ENCODE results near the gene RBL1.
"Not testable (repeated sequence)": the region's sequence is repeated elsewhere in the genome, so short reads cannot be mapped to it uniquely, and the experiment has no call there.

Gene RBL1

DNA sequence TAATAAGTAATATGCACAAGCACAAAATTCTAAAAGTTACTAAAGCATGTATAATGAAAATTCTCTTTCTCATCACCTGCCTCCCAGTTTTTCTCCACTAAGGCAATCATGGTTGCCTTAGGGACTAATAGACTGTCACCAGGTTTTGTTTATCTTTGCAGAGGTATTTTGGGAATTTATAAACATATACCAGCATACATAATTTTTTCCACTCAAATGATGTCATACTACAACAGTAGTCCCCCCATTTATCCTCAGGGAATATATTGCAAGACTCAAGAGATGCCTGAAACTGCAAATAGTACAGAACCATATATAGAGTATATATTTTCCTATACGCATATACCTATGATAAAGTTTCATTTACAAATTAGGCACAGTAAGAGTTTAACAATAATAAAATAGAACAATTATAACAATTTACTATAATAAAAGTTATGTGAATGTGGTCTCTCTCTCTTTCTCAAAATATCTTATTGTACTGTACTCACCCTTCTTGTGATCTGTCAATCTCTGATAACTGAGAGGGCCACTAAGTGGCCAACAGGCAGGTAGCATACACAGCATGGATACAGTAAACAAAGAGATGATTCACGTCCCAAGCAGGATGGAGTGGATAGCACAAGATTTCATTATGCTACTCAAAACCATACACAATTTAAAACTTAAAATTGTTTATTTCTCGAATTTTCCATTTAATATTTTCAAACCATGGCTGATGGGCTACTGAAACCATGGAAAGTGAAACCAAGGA is 19.7 kb downstream of the RBL1 start:
- no peak for DNase-seq

DNA sequence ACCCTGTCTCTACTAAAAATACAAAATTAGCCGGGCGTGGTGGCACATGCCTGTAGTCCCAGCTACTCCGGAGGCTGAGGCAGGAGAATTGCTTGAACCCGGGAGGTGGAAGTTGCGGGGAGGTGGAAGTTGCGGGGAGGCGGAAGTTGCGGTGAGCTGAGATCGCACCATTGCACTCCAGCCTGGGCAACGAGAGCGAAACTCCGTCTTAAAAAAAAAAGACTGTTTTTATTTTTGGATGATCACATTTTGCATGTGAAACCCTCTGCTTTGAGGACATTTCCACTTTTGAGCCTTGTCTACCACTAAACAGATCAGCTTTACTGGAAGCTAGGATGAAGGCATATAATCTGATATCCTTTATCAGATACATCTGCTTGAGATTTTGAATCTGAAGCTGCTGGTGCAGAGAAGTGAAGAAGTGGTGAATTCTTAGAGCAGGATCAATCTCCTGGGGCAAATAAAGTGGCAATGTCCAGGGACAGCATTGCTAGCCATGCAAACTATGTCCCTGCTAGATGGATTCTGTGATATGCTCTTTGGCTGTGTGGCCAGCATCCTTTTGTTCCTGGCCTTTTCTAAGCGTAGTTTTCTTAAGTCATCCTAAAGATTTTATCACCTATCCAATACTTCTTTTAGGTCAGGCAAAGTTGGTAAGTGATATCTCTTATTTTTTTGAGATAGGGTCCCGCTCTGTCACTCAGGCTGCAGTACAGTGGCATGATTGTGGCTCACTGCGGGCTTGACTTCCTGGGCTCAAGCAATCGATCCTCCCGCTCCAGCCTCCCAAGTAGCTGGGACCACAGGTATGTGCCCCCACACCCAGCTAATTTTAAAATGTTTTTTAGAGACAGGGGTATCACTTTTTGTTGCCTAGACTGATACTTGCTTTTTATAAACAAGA is 23.3 kb downstream of the RBL1 start:
- no peak for DNase-seq

DNA sequence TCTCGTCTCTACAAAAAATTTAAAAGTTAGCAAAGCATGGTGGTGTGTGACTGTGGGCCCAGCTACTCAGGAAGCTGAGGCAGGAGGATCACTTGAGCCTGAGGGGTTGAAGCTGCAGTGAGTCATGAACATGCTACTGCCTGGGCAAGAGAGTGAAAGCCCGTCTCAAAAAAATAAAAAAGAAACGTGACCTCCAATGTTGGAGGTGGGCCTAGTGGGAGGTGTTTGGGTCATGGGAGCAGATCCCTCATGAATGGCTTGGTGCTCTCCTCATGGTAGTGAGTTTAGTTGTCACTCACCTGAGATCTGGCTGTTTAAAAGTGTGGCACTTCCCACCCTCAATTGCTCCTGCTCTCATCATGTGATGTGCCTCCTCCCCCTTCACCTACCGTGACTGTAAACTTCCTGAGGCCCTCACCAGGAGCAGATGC is 24.3 kb downstream of the RBL1 start:
- DNase-seq, result no peak

DNA sequence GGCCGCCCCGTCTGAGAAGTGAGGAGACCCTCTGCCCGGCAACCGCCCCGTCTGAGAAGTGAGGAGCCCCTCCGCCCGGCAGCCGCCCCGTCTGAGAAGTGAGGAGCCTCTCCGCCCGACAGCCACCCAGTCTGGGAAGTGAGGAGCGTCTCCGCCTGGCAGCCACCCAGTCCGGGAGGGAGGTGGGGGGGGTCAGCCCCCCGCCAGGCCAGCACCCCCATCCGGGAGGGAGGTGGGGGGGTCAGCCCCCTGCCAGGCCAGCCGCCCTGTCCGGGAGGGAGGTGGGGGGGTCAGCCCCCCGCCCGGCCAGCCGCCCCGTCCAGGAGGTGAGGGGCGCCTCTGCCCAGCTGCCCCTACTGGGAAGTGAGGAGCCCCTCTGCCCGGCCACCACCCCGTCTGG is 26.2 kb downstream of the RBL1 start:
- not testable (repeated sequence) for DNase-seq

DNA sequence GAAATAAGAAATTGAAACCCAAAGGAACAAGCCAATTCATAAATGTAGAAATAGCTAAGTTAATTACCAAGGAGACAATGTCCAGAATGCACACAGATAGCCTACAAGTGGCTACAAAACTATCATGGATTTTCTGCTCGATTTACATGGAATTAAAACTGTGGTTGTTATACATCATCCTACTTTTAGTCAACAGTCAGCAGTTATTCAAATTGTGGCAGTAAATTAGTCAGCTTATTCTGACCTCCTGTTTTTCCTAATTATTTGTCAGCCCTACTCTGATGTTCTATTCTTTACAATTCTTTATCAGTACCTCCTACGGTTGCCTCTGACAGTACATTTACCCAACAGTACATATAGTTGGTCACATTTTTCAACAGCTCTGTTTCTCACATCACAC is 29.6 kb downstream of the RBL1 start:
- no peak for DNase-seq

DNA sequence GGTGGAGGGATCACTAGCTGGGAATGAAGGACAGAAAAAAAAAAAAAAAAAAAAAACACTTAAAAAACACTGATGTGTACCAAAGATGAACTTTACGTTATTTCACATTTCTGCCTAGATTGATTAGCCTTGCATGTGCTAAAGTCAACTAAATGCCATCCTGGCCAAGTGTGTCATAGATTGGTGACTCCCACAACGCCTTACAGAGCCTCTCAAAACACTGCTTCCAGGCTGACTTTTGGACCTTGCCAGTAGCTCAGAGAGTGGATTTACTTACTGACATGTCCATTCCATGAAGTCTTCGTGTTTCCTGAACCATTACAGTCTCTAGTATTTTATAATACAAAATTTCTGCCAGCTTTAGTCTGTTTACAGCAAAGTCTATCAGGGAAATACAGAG is 40.5 kb downstream of the RBL1 start:
- no peak for DNase-seq

DNA sequence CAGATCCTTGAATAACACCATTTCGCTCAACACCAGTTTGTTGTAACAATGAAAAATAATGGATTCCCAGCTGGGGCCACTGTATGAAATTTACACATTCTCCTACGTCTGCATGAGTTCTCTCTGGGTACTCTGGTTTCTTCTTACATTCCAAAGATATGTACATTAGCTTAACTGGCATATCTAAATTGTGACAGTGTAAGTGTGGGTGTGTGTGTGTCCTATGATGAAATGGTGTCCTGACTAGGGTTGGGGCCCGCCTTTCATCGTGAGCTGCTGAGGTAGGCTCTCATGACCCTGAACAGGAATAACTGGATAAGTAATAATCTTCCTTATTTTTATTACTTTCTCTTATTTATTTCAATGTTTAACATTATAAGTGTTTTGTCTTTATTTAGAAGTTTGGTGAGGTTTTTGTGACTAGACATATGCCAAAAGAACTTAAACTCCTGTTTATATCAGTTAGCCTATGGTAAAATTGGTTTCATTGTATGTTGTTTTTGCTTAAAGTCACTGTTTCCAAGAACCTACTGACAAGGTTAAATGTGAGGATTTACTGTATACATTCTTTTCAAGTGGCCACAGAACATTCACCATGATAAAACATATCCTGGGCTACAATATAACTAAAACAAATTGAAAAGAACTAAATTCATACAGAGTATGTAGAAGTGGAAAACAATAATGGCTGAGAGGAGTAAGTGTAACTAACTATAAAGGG is 42.4 kb downstream of the RBL1 start:
- no peak for DNase-seq

DNA sequence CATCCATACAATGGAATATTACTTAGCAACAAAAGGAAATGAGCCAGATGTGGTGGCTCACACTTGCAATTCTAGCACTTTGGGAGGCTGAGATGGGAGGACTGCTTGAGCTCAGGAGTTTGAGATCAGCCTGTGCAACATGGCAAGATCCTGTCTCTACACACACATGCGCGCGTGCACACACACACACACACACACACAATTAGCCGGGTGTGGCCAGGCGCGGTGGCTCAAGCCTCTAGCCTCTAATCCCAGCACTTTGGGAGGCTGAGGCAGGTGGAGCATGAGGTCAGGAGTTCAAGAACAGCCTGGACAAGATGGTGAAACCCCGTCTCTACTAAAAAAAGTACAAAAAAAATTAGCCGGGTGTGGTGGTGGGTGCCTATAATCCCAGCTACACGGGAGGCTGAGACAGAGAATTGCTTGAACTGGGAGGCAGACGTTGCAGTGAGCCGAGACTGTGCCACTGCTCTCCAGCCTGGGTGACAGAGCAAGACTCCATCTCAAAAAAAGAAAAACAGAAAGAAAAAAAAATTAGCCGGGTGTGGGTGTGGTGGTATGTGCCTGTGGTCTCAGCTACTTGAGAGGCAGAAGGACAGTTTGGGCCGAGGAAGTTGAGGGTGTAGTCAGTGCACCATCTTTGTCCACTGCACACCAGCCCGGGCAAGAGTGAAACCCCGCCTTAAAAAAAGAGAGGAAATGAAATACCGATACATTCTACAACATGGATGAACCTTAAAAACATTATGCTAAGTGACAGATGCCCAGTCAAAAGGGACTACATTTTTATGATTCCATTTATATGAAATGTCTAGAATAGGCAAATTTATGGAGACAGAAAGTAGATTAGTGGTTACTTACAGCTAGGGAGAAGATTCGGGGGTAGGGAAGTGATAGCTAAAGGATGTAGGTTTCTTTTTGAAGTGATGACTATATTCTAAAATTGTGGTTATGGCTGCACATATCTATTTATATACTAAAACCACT is 52.5 kb downstream of the RBL1 start:
- no peak for DNase-seq

DNA sequence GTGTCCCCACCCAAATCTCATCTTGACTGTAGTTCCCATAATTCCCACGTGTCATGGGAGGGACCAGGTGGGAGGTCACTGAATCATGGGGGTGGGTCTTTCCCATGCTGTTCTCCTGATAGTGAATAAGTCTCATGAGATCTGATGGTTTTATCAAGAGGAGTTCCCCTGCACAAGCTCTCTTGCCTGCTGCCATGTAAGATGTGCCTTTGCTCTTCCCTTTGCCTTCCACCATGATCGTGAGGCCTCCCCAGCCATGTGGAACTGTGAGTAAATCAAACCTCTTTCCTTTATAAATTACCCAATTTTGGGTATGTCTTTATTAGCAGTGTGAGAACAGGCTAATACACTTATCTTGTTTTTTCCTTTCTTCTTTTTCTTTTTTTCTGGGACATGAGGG is 56.4 kb downstream of the RBL1 start:
- not testable (repeated sequence) for DNase-seq

DNA sequence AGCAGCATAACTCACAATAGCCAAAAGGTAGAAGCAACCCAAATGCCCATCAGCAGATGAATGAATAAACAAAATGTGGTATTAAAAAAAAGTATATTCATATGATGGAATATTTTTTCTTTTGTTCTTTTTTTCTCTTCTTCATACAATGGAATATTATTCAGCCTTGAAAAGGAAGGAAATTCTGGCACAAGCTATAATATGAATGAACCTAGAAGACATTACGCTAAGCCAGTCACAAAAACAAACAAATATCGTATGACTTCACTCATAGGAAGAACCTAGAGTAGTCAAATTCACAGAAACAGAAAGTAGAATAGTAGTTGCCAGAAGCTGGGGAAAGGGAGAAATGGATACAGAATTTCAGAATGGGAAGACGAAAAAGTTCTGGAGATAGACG is 63.7 kb downstream of the RBL1 start:
- DNase-seq, result no peak

DNA sequence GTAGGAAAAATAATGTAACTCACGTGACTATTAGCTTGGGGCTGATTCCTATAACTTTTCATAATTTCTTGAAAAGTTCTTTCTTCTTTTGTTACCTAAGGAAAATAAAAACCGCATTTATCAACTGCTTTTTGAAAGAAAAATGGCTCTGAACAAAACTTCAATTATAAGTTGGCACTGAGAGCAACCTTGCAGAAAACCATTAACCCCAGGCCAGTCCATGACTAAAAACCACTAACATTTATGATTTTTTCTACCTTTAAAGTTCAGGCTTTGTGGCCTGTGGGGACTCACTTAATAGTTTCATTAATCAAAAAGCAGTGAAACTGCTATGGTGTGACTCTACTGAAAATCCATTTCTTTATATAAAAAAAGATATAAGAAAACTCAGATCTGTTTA is 75.2 kb downstream of the RBL1 start:
- DNase-seq, result no peak

DNA sequence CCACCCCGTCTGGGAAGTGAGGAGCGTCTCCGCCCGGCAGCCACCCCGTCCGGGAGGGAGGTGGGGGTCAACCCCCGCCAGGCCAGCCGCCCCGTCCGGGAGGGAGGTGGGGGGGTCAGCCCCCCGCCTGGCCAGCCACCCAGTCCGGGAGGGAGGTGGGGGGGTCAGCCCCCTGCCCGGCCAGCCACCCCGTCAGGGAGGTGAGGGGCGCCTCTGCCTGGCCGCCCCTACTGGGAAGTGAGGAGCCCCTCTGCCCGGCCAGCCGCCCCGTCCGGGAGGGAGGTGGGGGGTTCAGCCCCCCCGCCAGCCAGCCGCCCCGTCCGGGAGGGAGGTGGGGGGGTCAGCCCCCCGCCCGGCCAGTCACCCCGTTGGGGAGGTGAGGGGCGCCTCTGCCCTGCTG is 83.2 kb downstream of the RBL1 start:
- not testable (repeated sequence) for DNase-seq

DNA sequence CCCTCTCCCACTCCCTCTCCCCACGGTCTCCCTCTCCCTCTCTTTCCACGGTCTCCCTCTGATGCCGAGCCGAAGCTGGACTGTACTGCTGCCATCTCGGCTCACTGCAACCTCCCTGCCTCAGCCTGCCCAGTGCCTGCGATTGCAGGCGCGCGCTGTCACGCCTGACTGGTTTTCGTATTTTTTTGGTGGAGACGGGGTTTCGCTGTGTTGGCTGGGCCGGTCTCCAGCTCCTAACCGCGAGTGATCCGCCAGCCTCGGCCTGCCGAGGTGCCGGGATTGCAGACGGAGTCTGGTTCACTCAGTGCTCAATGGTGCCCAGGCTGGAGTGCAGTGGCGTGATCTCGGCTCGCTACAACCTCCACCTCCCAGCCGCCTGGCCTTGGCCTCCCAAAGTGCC is 83.9 kb downstream of the RBL1 start:
- not testable (repeated sequence) for DNase-seq

DNA sequence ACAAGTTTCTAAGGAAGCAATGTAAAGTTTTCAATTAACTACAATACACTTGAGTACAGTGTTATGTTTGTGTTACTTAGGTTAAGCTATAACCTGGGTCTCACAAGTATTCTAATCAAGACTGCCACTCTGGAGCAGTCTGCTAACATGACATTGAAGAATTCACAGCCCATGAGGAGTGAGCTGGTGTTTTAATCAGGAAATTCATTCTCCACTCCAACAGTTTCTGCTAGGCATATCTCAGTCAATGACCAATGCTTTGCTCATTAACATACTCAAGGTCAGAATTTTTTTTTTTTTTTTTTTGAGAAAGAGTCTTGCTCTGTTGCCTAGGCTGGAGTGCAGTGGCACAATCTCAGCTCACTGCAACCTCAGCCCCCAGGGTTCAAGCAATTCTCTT is 84.7 kb downstream of the RBL1 start:
- no peak for DNase-seq

DNA sequence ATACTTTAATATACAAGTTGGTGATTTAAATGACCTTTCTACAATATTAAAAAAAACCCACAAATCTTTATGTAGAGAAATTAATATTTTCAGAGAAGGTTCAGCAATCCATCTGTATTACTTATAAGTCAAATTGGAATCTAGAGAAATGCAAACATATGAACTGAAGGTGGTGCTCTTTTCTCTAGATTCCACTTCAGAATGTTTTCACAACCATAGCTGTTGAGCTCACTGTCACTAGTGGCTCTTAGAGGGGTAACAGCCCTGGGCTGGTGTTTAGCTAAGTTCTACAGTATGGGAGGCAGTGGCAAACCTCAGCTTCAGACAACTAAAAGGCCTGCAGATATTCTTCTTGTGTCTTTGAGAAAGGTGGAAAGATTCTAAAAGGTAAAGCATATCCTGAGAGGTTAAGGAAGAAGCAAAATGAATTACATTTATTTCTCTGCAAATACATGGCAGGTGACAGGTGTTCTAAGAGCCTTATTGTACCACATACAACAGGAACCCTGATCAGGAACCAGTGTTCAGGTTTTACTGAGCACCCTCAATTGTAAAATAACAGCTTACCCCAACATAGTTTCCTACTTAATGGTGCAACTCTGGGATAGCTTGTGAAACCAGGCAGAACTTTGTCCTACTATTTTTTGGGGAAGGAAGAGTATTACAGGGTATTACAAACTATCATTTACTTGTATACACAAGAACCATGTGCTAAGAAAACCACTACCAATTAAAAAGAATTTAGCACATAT is 87.7 kb downstream of the RBL1 start:
- peak; percentile 24 for DNase-seq

DNA sequence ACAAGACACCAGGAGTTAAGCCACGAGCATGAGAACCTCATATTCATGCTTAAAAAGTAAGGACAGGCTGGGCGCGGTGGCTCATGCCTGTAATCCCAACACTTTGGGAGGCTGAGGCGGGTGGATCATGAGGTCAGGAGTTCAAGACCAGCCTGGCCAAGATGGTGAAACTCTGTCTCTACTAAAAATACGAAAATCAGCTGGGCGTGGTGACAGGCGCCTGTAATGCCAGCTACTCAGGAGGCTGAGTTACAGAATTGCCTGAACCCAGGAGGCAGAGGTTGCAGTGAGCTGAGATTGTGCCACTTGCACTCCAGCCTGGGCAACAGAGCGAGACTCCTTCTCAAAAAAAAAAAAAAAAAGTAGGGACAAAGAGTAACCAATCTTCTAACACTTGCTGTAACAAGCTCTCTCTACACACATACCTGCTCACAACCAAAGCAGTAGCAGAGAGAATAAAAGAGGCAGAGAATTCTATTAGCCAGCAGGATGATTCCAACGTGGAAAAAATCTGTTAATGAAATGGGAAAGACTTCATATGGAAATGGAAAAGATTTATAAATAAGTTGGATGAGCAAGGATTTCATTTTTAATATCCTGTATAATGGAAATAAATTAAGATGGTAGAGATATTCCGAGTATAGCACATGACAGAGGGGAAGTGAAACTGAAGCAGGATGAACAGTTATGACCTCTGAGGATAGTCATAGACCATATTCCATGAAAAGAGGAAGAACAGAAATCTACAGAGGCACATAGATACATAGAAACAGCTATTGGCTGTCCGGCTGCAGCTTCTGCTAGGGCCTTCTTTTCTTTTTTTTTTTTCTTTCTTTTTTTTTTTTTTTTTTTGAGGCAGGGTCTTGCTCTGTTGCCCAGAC is 90.5 kb downstream of the RBL1 start:
- DNase-seq, result peak; percentile 7

DNA sequence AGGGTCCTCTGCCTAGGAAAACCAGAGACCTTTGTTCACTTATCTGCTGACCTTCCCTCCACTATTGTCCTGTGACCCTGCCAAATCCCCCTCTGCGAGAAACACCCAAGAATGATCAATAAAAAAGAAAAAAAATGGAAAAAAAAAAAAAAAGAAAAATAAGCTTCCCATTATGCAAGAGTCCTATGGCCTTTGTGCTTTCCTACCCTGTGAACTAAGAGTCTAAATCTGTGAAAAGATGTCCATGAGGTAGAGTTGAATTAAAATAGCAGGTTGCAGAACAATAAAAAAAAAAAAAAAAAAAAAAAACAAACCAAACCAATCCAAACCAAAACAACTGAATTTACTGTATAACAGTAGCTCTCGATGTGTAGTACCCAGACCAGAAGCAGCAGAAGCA is 94.2 kb downstream of the RBL1 start:
- DNase-seq, result not testable (repeated sequence)

DNA sequence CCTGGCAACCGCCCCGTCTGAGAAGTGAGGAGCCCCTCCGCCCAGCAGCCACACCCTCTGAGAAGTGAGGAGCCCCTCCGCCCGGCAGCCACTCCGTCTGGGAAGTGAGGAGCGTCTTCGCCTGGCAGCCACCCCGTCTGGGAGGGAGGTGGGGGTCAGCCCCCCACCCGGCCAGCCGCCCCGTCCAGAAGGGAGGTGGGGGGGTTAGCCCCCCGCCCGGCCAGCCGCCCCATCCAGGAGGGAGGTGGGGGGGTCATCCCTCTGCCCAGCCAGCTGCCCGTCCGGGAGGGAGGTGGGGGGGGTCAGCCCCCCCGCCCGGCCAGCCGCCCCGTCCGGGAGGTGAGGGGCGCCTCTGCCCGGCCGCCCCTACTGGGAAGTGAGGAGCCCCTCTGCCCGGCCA is 95.6 kb downstream of the RBL1 start:
- DNase-seq, result not testable (repeated sequence)

DNA sequence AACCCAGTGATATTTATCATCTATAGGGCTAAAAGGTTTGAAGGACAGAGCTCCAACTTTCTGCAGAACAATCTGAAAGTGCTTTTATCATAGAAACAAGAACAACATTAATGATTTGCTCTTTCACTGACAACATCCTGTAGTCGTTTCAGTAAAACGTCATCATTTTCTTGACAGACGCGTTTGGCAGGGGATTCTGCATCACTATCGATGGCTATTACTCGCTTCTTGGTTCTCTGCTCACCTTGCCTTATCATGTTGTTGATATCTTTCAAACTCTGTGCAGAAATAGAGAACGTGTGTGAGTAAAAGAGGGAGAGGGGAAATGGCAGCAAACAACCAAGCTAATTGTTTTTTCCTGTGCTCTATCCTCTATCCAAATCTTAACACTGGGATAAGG is 97.1 kb downstream of the RBL1 start:
- DNase-seq, result no peak

DNA sequence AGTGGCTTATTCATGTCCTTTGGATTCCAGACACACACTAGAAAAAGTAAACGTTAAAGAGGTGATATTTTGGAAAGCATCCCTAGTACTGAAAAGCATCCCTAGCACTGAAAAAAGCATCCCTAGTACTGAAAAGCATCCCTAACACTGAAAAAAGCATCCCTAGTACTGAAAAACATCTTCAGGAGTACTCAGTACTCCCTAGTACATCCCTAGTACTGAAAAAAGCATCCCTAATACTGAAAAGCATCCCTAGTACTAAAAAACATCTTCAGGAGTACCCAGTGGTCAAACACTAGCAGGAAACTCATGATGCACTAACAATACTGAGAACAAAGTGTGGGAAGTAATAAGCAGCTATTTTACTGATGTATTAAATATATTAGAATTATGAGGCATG is 98.7 kb downstream of the RBL1 start:
- no peak for DNase-seq

All from GF-D8 (cell line).